ENCODE results near the gene C20orf96. TPM values are rescaled to one million over a fixed set of nuclear protein-coding genes. Genes with fewer than 3 reads are reported as not detected.
A peak's percentile ranks its signal among the peaks of the same experiment; 100 is the strongest.

The C20orf96 gene
- total RNA-seq, 3 donors from 2014 or later (not counting 1 experiment from before 2014, with no cell fraction given) = 3.8 to 4.3 (median 4.1) TPM

DNA sequence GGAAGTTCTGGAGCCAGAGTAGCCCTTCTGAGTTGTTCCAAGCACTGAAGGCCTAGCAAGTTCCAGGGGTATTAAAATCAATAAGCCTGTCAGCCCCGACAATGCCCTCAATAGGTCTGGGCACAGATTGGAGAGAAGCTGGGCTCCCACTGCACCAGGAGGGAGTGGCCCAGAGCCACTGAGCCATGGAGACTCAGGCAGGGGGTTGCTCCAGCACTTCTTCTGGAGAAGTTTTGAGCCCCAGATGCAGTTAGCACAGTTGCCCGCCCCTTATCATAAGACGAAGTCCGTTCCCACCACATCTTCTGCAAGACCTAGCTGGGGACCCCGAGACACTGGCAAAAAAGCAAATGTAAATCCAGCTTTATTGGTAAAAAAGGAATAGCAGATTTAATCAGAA lies 20.0 kb downstream of the C20orf96 start:
- H3K36me3 ChIP-seq (ENCODE audit: control insufficient read depth, insufficient read depth, low read length) = no peaks in the 10 kb centered on the region
- no peak overlapping the region for H3K4me3 ChIP-seq (ENCODE audit: low read length)
- intact Hi-C loops (cut with micrococcal nuclease) = no loop called here
- no peaks in the 10 kb centered on the region for H3K9me3 ChIP-seq (ENCODE audit: control insufficient read depth, insufficient read depth, low read length)
- no peaks in the 10 kb centered on the region for H3K9me3 Mint-ChIP-seq
- peaks cover 8% of the 10 kb centered on the region in 2 donors for H3K27me3 Mint-ChIP-seq (ENCODE audit: low read depth in 2 of 2)
- WGBS (ENCODE audit: insufficient coverage) = 93% methylated on average over 4 of the region's 5 CpGs
- peaks cover 11% of the 10 kb centered on the region in 2 donors for H3K4me1 Mint-ChIP-seq
- H3K27me3 ChIP-seq (ENCODE audit: control insufficient read depth, insufficient read depth, low read length) = peaks cover 7% of the 10 kb centered on the region
- no peak overlapping the region for H3K27ac Mint-ChIP-seq
- ATAC-seq (no peak), DNase-seq (no peak)
- no peaks in the 10 kb centered on the region for H3K36me3 Mint-ChIP-seq
- no peak overlapping the region for H3K27ac ChIP-seq (ENCODE audit: low read length)
- peaks cover 9% of the 10 kb centered on the region for H3K4me1 ChIP-seq (ENCODE audit: control insufficient read depth, insufficient read depth, low read length)
- H3K4me3 Mint-ChIP-seq = no peak overlapping the region
- TF ChIP-seq CTCF (IDR thresholded peaks at IDR 0.05) = no peak

DNA sequence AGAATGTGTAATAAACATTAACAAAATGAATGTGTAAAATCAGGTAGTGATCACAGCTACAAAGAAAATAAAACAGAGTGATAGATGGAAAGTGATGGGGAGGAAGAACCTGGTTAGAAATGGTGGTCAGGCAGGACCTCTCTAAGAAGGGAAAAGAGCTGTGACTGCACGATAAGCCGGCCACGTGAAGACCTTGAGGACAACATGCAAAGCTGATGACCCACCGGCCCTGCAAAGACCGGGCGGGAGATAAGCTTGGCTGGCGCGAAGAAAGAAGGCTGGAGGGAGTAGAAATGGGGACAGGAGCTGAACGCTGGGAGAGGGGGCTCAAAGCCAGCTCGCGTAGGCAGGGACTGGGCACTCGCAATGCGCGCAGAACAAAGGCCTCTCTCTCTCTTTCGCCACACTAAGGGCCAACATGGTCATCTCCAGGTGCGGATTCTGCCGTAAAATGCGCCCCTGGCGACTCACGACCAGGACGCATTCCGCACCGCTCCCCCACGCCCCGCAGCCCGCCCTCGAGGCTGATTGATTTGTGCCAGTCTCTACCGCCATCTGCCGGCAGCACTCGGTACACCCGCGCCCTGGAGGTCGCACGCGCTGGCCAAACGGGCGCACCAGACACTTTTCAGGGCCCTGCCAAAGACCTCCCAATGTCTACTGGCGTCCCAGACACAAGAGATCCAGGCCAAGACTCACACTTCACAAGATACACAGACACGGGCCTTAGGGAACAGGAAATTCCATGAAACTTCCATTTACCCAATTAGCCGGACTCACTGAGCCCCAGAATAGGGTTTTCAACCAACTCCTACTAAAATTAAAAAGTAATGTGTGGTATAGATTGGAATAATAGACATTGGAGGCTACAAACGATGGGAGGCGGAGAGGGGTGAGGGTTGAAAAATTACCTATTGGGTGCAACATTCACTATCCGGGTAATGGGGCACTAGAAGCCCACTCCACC lies 23.7 kb downstream of the C20orf96 start:
- Mint-ChIP-seq H3K4me3 (peak overlapping the region; percentile 86), H3K27ac (no peak overlapping the region), H3K9me3 (no peaks in the 10 kb centered on the region), H3K36me3 (no peaks in the 10 kb centered on the region), H3K27me3 (ENCODE audit: low read depth in 2 of 2) (peaks cover 8 to 11% of the 10 kb centered on the region in 2 donors), H3K4me1 (peaks cover 11% of the 10 kb centered on the region in 2 donors)
- H3K27me3 ChIP-seq (ENCODE audit: control insufficient read depth, insufficient read depth, low read length) = peaks cover 7% of the 10 kb centered on the region
- DNase-seq (peak; percentile 86 to 93), ATAC-seq (peak; percentile 97 to 100 (median 100))
- H3K4me1 ChIP-seq (ENCODE audit: control insufficient read depth, insufficient read depth, low read length) = peaks cover 9% of the 10 kb centered on the region
- peak; percentile 90 for TF ChIP-seq CTCF (IDR thresholded peaks at IDR 0.05)
- intact Hi-C loops (cut with micrococcal nuclease) = loop anchor here (1.0 to 5.0 kb wide), 2 partner anchors 60 to 63 kb away; no protein-coding TSS in a partner anchor
- no peaks in the 10 kb centered on the region for H3K36me3 ChIP-seq (ENCODE audit: control insufficient read depth, insufficient read depth, low read length)
- H3K9me3 ChIP-seq (ENCODE audit: control insufficient read depth, insufficient read depth, low read length) = no peaks in the 10 kb centered on the region
- WGBS (ENCODE audit: insufficient coverage) = 9% methylated on average over 42 of the region's 43 CpGs
- H3K4me3 ChIP-seq (ENCODE audit: low read length) = peak overlapping the region; percentile 26
- no peak overlapping the region for H3K27ac ChIP-seq (ENCODE audit: low read length)

- Mint-ChIP-seq H3K36me3 (no peaks in the 10 kb centered on the region), H3K4me1 (peaks cover 11% of the 10 kb centered on the region in 2 donors), H3K27me3 (ENCODE audit: low read depth in 2 of 2) (peaks cover 14% of the 10 kb centered on the region in 2 donors), H3K9me3 (no peaks in the 10 kb centered on the region), H3K27ac (no peak overlapping the region), H3K4me3 (no peak overlapping the region)
- Histone ChIP-seq H3K9me3 (ENCODE audit: control insufficient read depth, insufficient read depth, low read length) (no peaks in the 10 kb centered on the region), H3K4me3 (ENCODE audit: low read length) (no peak overlapping the region), H3K27ac (ENCODE audit: low read length) (no peak overlapping the region), H3K27me3 (ENCODE audit: control insufficient read depth, insufficient read depth, low read length) (peaks cover 7% of the 10 kb centered on the region), H3K36me3 (ENCODE audit: control insufficient read depth, insufficient read depth, low read length) (no peaks in the 10 kb centered on the region), H3K4me1 (ENCODE audit: control insufficient read depth, insufficient read depth, low read length) (peaks cover 9% of the 10 kb centered on the region)
- WGBS (ENCODE audit: insufficient coverage) = 90% methylated on average over 13 of the region's 13 CpGs
- DNase-seq = no peak
- no peak for TF ChIP-seq CTCF (IDR thresholded peaks at IDR 0.05)
- intact Hi-C loops (cut with micrococcal nuclease) = no loop called here
- no peak for ATAC-seq
Measured at GRCh38 chr20:263701-264100, 26.8 kb downstream of the C20orf96 start.

Data from natural killer cell (primary cell).